Fibroblast of pulmonary artery (primary cell): Measurements from ENCODE around the gene ULBP2.
"Not testable (repeated sequence)": the region's sequence is repeated elsewhere in the genome, so short reads cannot be mapped to it uniquely, and the experiment has no call there.

ENCODE experiments used
- DNase-seq: peaks from one replicate; pipeline ENCODE4 v3.0.0-alpha.2; 2010; ENCODE audit warnings: low read depth
- H3K4me3 ChIP-seq: replicated peaks from 2 replicates; pipeline ENCODE4 v1.5.1; 2011; ENCODE audit warnings: low read depth, mild to moderate bottlenecking, control low read depth, low read length, moderate library complexity
- CTCF ChIP-seq: IDR thresholded peaks from 2 replicates; pipeline ENCODE4 v1.5.1; 2011; ENCODE audit warnings: mild to moderate bottlenecking, control low read depth, low read length, inconsistent platforms; ENCODE audit errors: missing control alignments

The ULBP2 gene

GRCh38 chr6:149919834-149920225 is 22.0 kb upstream of the ULBP2 start:
- H3K4me3 ChIP-seq = no peak overlapping the region
- TF ChIP-seq CTCF = no peak
- DNase-seq = no peak

- no peak for TF ChIP-seq CTCF
- H3K4me3 ChIP-seq = no peak overlapping the region
- DNase-seq = no peak
Measured at GRCh38 chr6:149921361-149921760, 20.5 kb upstream of the ULBP2 start.

- not testable (repeated sequence) for DNase-seq, H3K4me3 ChIP-seq
Measured at GRCh38 chr6:149922091-149922490, 19.7 kb upstream of the ULBP2 start.

GRCh38 chr6:149922642-149923326 is 19.0 kb upstream of the ULBP2 start, which contains the start of gene RAET1G:
Gene RAET1G (minus strand): TSS chr6:149923121. CDS start chr6:149923010, 111 bp downstream.
- peak within 1 kb of the TSS; percentile 64 for H3K4me3 ChIP-seq
- peak; percentile 95 for DNase-seq
- TF ChIP-seq CTCF = no peak

GRCh38 chr6:149923327-149923986 is 18.4 kb upstream of the ULBP2 start:
- DNase-seq = no peak
- H3K4me3 ChIP-seq = peak overlapping the region; percentile 64

GRCh38 chr6:149924206-149924932 is 17.4 kb upstream of the ULBP2 start:
- no peak for DNase-seq
- H3K4me3 ChIP-seq = no peak overlapping the region
- TF ChIP-seq CTCF = no peak

More at GRCh38 chr6:149923327-149923986, 18.4 kb upstream of the ULBP2 start:
- no peak for TF ChIP-seq CTCF

- no peak for TF ChIP-seq CTCF
- no peak overlapping the region for H3K4me3 ChIP-seq
- no peak for DNase-seq
Measured at GRCh38 chr6:149924933-149925252, 16.9 kb upstream of the ULBP2 start.
